GM12873 (cell line): Measurements from ENCODE around the gene CERS1.

Experiments
- CTCF ChIP-seq: IDR thresholded peaks from 2 replicates; pipeline ENCODE4 v1.5.1; 2012; ENCODE audit warnings: low read depth, mild to moderate bottlenecking, moderate library complexity, low read length, control low read depth; ENCODE audit not compliant: insufficient read depth; ENCODE audit errors: missing control alignments

CERS1 gene

DNA sequence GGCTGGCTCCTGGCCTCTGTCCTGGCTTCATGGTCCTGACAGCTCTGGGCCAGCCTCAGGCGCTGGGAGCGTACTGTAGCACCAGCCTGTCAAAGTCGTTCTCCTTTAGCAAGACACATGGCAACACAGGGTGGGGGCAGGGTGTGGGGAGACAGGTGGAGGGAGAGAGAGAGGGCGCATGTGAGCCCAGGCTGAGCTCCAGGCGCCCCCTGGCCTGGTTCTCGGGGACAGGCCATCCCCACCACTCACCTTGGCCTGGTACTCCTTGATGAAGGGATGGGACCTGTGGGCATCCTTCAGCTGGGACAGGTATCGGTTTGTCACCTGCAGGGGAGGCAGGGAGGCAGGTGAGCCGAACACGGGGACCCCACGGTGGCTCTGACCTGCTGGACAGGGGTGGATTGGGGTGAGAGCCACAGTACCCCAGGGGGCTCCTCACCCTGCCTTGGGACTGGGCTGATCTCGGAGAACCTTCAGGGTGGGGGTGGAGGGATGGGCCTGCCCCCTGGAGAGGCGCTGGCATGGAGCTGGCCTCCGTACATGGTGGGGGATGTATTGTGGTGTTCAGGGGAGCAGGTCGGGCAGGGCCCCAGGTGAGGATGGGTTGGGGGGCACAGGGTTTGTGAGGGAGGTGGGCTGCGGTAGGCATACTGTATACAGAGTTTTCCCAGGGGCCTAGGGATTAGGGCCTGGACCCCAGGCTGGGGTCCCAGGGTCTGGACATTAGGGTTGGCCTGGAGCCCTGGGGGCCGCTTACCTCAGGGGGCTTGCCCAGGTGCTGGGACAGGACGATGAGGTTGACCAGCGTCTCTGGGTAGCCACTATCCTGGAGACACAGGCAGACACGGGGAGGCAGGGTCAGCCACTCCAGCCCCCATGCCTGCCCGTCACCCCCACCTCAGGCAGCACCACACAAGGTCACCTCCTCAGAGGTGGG, 3.9 kb upstream of the CERS1 start:
- TF ChIP-seq CTCF = no peak

DNA sequence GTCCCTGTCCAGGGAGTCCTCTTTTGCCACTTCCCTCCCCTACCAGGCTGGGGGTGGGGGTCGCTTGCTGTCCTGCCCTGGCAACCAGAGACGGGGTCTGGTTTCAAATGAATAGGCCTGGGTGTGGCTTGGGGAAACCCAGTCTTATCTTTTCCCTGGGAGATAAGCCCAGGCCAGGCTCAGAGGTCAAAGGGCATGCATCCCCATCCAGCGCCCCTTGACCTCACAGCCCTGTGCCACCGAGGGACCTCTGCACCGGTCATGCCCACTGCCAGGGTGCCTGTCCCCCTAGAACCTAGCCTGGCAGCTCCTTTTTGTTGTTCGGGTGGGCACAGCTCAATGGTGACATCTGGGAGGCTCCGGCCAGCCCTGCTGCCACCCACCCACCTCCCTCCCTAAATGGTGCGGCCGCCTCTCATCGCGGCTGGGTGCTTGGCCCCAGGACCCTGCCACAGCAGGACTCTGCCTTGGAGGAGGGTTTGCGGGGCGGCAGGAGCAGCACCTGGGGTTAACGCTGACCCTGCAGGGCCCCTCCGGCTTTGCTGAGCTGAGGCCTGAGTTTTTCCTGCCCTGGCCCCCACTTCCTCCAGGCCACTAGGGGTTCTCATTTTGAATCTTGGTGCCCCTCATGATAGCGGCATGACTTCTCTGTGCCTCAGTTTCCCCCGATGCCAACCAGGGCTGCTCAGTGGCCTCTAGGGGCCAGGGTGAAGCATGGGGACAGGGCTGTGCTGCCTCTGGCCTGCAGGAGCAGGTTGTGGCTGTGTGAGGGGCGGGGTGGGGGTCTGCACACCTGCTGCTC, 2.9 kb upstream of the CERS1 start:
- TF ChIP-seq CTCF = no peak

- no peak for TF ChIP-seq CTCF
Measured at GRCh38 chr19:18898081-18898606, 2.2 kb upstream of the CERS1 start.

- no peak for TF ChIP-seq CTCF
Measured at GRCh38 chr19:18897094-18898029, 1.4 kb upstream of the CERS1 start.

GRCh38 chr19:18896421-18896841, 473 bp upstream of the CERS1 start:
- TF ChIP-seq CTCF = no peak

DNA sequence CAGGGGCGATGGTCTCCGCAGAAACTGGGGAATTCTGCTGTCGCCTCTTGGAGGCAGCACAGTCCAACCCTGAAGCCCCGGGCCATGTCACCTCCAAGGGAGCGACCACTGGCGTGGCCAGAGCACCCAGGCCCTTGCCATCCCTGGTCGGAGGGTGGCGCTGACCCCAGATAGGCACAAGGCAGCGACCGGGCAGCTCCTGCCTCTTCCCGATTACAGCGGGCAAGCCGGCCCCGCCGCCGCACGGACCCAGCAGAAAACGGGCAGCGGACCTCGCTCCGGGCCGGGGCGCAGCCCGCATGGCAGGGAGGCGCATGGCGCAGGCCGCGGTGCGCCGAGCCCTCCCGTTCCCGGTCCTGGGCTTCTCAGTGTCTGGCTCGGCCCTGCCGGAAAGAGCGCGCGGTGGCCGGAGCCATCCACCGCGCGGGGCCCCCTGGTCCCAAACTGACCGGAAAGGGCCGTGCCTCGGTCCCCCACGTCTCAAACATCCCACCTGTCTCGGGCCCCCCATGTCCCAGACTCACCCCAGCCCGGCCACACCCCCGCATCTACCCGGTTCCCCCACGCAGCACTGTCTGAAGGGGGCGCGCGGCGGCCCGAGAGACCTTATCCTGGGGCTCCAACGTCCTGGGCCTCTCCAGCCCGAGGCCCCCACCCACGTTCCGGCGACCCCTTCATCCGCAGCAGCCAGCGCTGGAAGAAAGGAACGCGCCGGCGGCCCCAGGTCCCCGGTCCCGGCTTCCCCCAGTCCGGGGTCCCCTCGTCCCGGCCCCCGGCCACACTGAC, 727 bp downstream of the CERS1 start:
- peak; percentile 35 for TF ChIP-seq CTCF
